ENCODE data around the gene FAM193B. TPM values are rescaled to one million over a fixed set of nuclear protein-coding genes. Genes with fewer than 3 reads are reported as not detected.

Gene FAM193B
- total and polyA plus RNA-seq, 2 of the 13 experiments (the other 11 are each of a cell fraction or from before 2014, with no cell fraction given) = 21.2 to 40.9 TPM

DNA sequence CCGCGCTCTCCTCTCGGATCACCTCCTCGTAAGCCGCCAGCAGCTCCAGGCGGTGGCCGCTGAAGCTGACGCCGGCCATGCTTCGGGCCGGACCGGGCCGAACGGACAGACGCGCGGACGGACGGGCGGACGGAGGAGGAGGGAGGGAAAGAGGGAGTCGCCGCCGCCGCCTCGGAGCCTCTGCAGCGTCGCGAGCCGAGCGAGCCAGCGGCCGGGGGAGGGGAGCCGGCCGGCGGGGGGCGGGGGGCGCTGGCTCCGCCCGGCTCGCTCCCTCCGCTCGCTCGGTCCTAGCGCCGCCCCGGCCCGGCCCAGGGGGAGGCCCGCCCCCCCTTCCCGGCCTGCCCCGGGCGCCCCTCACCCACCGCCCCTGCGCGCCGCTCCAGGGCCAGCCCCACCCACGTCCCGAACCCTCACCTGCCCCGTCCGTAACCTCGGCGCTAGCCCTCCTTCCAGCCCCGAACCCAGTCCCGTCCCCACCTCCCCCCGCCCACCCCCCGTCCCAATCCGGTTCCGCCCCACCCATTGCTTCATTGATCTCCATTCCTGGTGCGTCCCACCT, 80.8 kb downstream of the FAM193B start, which contains the start of gene DBN1 (continued):
- TF ChIP-seq MEIS1 (CRISPR knock-in tag; IDR thresholded peaks at IDR 0.05; ENCODE audit: borderline replicate concordance) (no peak), POLR2A (IDR thresholded peaks at IDR 0.05; ENCODE audit: insufficient read depth in 1 of 2, low read depth in 2 of 2, low read length in 2 of 2) (peak in 1 of 2 experiments; percentile 50; a peak in 1 of 4 replicates), TRIM24 (CRISPR knock-in tag; IDR thresholded peaks at IDR 0.05) (no peak), SYNCRIP (IDR thresholded peaks at IDR 0.05; ENCODE audit: insufficient read depth, low read depth, low read length) (no peak), SPEN (CRISPR knock-in tag; IDR thresholded peaks at IDR 0.05; ENCODE audit: low read depth) (no peak), JDP2 (CRISPR knock-in tag; IDR thresholded peaks at IDR 0.05; ENCODE audit: borderline replicate concordance) (no peak), RARG (CRISPR knock-in tag; IDR thresholded peaks at IDR 0.05; ENCODE audit: low read depth) (no peak), ZNF709 (CRISPR knock-in tag; IDR thresholded peaks at IDR 0.05) (no peak), ZNF598 (CRISPR knock-in tag; IDR thresholded peaks at IDR 0.05; ENCODE audit: borderline replicate concordance) (no peak), TAF1 (CRISPR knock-in tag; IDR thresholded peaks at IDR 0.05) (peak; percentile 42; the same call in 1 of the 2 replicates)
- TF ChIP-seq, protein P1, sequence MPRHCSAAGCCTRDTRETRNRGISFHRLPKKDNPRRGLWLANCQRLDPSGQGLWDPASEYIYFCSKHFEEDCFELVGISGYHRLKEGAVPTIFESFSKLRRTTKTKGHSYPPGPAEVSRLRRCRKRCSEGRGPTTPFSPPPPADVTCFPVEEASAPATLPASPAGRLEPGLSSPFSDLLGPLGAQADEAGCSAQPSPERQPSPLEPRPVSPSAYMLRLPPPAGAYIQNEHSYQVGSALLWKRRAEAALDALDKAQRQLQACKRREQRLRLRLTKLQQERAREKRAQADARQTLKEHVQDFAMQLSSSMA (CRISPR knock-in tag; IDR thresholded peaks at IDR 0.05) = no peak
